Measurements from ENCODE around the gene LCN15. TPM values are rescaled to one million over a fixed set of nuclear protein-coding genes. Genes with fewer than 3 reads are reported as not detected.

The LCN15 gene
- total RNA-seq, 1 experiment from 2014 or later = 0.05 TPM

GRCh38 chr9:136805207-136805740 lies 41.0 kb upstream of the LCN15 start:
- in situ Hi-C loops (cut with HindIII; ENCODE audit: low pct_unique_long_range_greater_than_20kb, low sequenced_read_pairs) = no loop called here
- ChIA-PET POLR2A (no interaction called here), CTCF (no interaction called here)
- no peaks in the 10 kb centered on the region for H3K27me3 ChIP-seq (ENCODE audit: control insufficient read depth, insufficient read depth, low read length)
- no peak for TF ChIP-seq CTCF (IDR thresholded peaks at IDR 0.05)
- no peak for TF ChIP-seq POLR2AphosphoS5 (IDR thresholded peaks at IDR 0.05; ENCODE audit: low read depth, low read length)
- TF ChIP-seq TCF7L2 (IDR thresholded peaks at IDR 0.05; ENCODE audit: low read depth, low read length) = no peak
- TF ChIP-seq SIN3A (IDR thresholded peaks at IDR 0.05; ENCODE audit: borderline replicate concordance, insufficient read depth, low read depth, low read length) = no peak
- no peak for TF ChIP-seq REST (IDR thresholded peaks at IDR 0.05; ENCODE audit: insufficient read depth in 1 of 2, low read depth in 2 of 2, low read length in 1 of 2)
- peaks cover 4% of the 10 kb centered on the region for H3K36me3 ChIP-seq (ENCODE audit: control insufficient read depth, insufficient read depth, low read length)
- intact Hi-C loops (cut with micrococcal nuclease; ENCODE audit: unreplicated experiment) = no loop called here
- no peak for DNase-seq (ENCODE audit: low read depth, low spot score)
- H3K9me3 ChIP-seq (ENCODE audit: control insufficient read depth, insufficient read depth, low read depth, low read length) = no peaks in the 10 kb centered on the region
- H3K4me3 ChIP-seq (ENCODE audit: low read depth in 2 of 2, low read length in 2 of 2) = no peak overlapping the region
- no TSS peak for BruUV-seq (replicated peaks)
- no peak overlapping the region for H3K27ac ChIP-seq (ENCODE audit: low read length)
- no peak for ATAC-seq
- H3K4me1 ChIP-seq (ENCODE audit: control insufficient read depth, insufficient read depth, low read length) = peaks cover 17% of the 10 kb centered on the region

- no peaks in the 10 kb centered on the region for H3K27me3 ChIP-seq (ENCODE audit: control insufficient read depth, insufficient read depth, low read length)
- peaks cover 11% of the 10 kb centered on the region for H3K4me1 ChIP-seq (ENCODE audit: control insufficient read depth, insufficient read depth, low read length)
- ChIA-PET CTCF (no interaction called here), POLR2A (no interaction called here)
- no peaks in the 10 kb centered on the region for H3K9me3 ChIP-seq (ENCODE audit: control insufficient read depth, insufficient read depth, low read depth, low read length)
- TF ChIP-seq CTCF (IDR thresholded peaks at IDR 0.05) = no peak
- no peak for TF ChIP-seq SIN3A (IDR thresholded peaks at IDR 0.05; ENCODE audit: borderline replicate concordance, insufficient read depth, low read depth, low read length)
- TF ChIP-seq REST (IDR thresholded peaks at IDR 0.05; ENCODE audit: insufficient read depth in 1 of 2, low read depth in 2 of 2, low read length in 1 of 2) = no peak
- no peak overlapping the region for H3K4me3 ChIP-seq (ENCODE audit: low read depth in 2 of 2, low read length in 2 of 2)
- no TSS peak for BruUV-seq (replicated peaks)
- intact Hi-C loops (cut with micrococcal nuclease; ENCODE audit: unreplicated experiment) = no loop called here
- no peak for ATAC-seq
- in situ Hi-C loops (cut with HindIII; ENCODE audit: low pct_unique_long_range_greater_than_20kb, low sequenced_read_pairs) = no loop called here
- no peak overlapping the region for H3K27ac ChIP-seq (ENCODE audit: low read length)
- DNase-seq (ENCODE audit: low read depth, low spot score) = no peak
- H3K36me3 ChIP-seq (ENCODE audit: control insufficient read depth, insufficient read depth, low read length) = peaks cover 2% of the 10 kb centered on the region; the same call in 1 of the 2 replicates
These were observed 40.3 kb upstream of the LCN15 start for GRCh38 chr9:136804509-136805206.

Data from Panc1 (cell line).